OCI-M2 (cell line): ENCODE results near the gene TAPT1.

Experiments used
- DNase-seq: peaks from one replicate; lab custom pipeline; 2025; ENCODE audit not compliant: unreplicated experiment; lab: John Stamatoyannopoulos, UW

Gene TAPT1

GRCh38 chr4:16250661-16251365 lies 24.5 kb upstream of the TAPT1 start:
- DNase-seq, result no peak

GRCh38 chr4:16248605-16249004 lies 22.3 kb upstream of the TAPT1 start:
- DNase-seq, result no peak

GRCh38 chr4:16245241-16245640 lies 19.0 kb upstream of the TAPT1 start:
- no peak for DNase-seq

- no peak for DNase-seq
Measured at GRCh38 chr4:16243285-16243684, 17.0 kb upstream of the TAPT1 start.

GRCh38 chr4:16240300-16240699 lies 14.0 kb upstream of the TAPT1 start:
- no peak for DNase-seq

GRCh38 chr4:16239086-16239485 lies 12.8 kb upstream of the TAPT1 start:
- no peak for DNase-seq

GRCh38 chr4:16238327-16238726 lies 12.1 kb upstream of the TAPT1 start:
- DNase-seq, result no peak

- DNase-seq, result no peak
Measured at GRCh38 chr4:16237715-16238114, 11.4 kb upstream of the TAPT1 start.

- DNase-seq, result no peak
Measured at GRCh38 chr4:16236402-16237023, 10.2 kb upstream of the TAPT1 start.

- no peak for DNase-seq
Measured at GRCh38 chr4:16235209-16235608, 8.9 kb upstream of the TAPT1 start.

- no peak for DNase-seq
Measured at GRCh38 chr4:16233569-16234177, 7.4 kb upstream of the TAPT1 start.

GRCh38 chr4:16231570-16232245 lies 5.4 kb upstream of the TAPT1 start:
- DNase-seq, result no peak

GRCh38 chr4:16230308-16230707 lies 4.0 kb upstream of the TAPT1 start:
- DNase-seq, result no peak

GRCh38 chr4:16229604-16230003 lies 3.3 kb upstream of the TAPT1 start:
- DNase-seq, result no peak

- no peak for DNase-seq
Measured at GRCh38 chr4:16227462-16227868, 1.2 kb upstream of the TAPT1 start.

- no peak for DNase-seq
Measured at GRCh38 chr4:16226816-16227461, 668 bp upstream of the TAPT1 start.

- DNase-seq, result no peak
Measured at GRCh38 chr4:16225167-16225862, 956 bp downstream of the TAPT1 start.

GRCh38 chr4:16224264-16225166 lies 1.8 kb downstream of the TAPT1 start:
- DNase-seq, result no peak

GRCh38 chr4:16222957-16223527 lies 3.2 kb downstream of the TAPT1 start:
- DNase-seq, result no peak
